ENCODE data around the gene PLTP. TPM values are rescaled to one million over a fixed set of nuclear protein-coding genes. Genes with fewer than 3 reads are reported as not detected.

The PLTP gene
- total and polyA plus RNA-seq, 2 of the 13 experiments (the other 11 are each of a cell fraction or from before 2014, with no cell fraction given): 16.9 to 28.6 TPM

- no TSS peak for BruUV-seq (replicated peaks)
- ATAC-seq: peak; percentile 15
- H3K4me2 ChIP-seq (ENCODE audit: low read depth, low read length): peak overlapping the region; percentile 68
- H2AFZ ChIP-seq (ENCODE audit: low read length): peak overlapping the region; percentile 24
- peaks cover 84% of the 10 kb centered on the region for H3K4me1 ChIP-seq (ENCODE audit: insufficient read depth, low read length)
- POLR2A ChIA-PET: interaction anchor here (1.0 to 6.0 kb wide), 13 partner anchors 10 to 98 kb away, joined by 3 to 100 read pairs (median 9); partner anchors contain the start of genes ACOT8, CTSA, NEURL2 and PCIF1
- H3K9me3 ChIP-seq (ENCODE audit: low read length): no peaks in the 10 kb centered on the region
- no peaks in the 10 kb centered on the region for H3K36me3 ChIP-seq (replicated peaks in 1 of 2; ENCODE audit: control insufficient read depth in 1 of 2, insufficient read depth in 2 of 2, low read length in 2 of 2)
- DNase-seq (ENCODE audit: low spot score): peak; percentile 66
- H3K27ac ChIP-seq (ENCODE audit: extremely low read length, insufficient read depth, low read length): no peak overlapping the region
- intact Hi-C loops (cut with micrococcal nuclease; ENCODE audit: unreplicated experiment): loop anchor here (2.0 kb wide), 1 partner anchor 16 kb away; no protein-coding TSS in a partner anchor
- H3K27me3 ChIP-seq (ENCODE audit: control insufficient read depth in 1 of 2, insufficient read depth in 2 of 2, low read length in 2 of 2): no peaks in the 10 kb centered on the region; a peak in 1 of 5 replicates
- in situ Hi-C loops (cut with HindIII; ENCODE audit: extremely low pct_ligation_motif_present, low pct_unique_long_range_greater_than_20kb): no loop called here
- H3K79me2 ChIP-seq (ENCODE audit: insufficient read depth, low read length): no peaks in the 10 kb centered on the region
- H4K20me1 ChIP-seq (ENCODE audit: insufficient read depth, low read length): no peaks in the 10 kb centered on the region
- peak overlapping the region in 2 of 3 experiments; percentile 20 to 52; a peak in 2 of 6 replicates for H3K4me3 ChIP-seq (replicated peaks in 1 of 3; ENCODE audit: insufficient read depth in 1 of 3, low read depth in 2 of 3, low read length in 3 of 3)
- peak overlapping the region; percentile 23; the same call in 1 of the 2 replicates for H3K9ac ChIP-seq (ENCODE audit: insufficient read depth, low read depth, low read length)
- FAIRE-seq: no peak
- 25% methylated on average over 21 of the region's 21 CpGs for WGBS (ENCODE audit: low lambda C conversion rate)
- CTCF ChIA-PET (ENCODE audit: low intra/inter-chr PET ratio, low total read pairs): no interaction called here
- TF ChIP-seq SMYD3 (CRISPR knock-in tag; IDR thresholded peaks at IDR 0.05) (0 out of 2 replicates have a peak, but pooled peaks have one; percentile 35), ZBTB1 (CRISPR knock-in tag; IDR thresholded peaks at IDR 0.05; ENCODE audit: borderline replicate concordance) (no peak), RARA (CRISPR knock-in tag; IDR thresholded peaks at IDR 0.05) (peak; percentile 72), ZNF12 (CRISPR knock-in tag; IDR thresholded peaks at IDR 0.05) (no peak), RAD21 (CRISPR knock-in tag; IDR thresholded peaks at IDR 0.05) (peak; percentile 25; the same call in 1 of the 2 replicates), SPEN (CRISPR knock-in tag; IDR thresholded peaks at IDR 0.05; ENCODE audit: low read depth) (peak; percentile 37; the same call in 1 of the 2 replicates), ZNF569 (CRISPR knock-in tag; IDR thresholded peaks at IDR 0.05; ENCODE audit: borderline replicate concordance) (no peak), ZNF572 (CRISPR knock-in tag; IDR thresholded peaks at IDR 0.05) (no peak), YY1 (IDR thresholded peaks at IDR 0.05; ENCODE audit: insufficient read depth, insufficient replicate concordance, low read depth, low read length) (no peak), SAFB2 (CRISPR knock-in tag; IDR thresholded peaks at IDR 0.05; ENCODE audit: borderline replicate concordance, low read depth) (no peak), SSRP1 (CRISPR knock-in tag; IDR thresholded peaks at IDR 0.05) (0 out of 2 replicates have a peak, but pooled peaks have one; percentile 39), HDAC1 (CRISPR knock-in tag; IDR thresholded peaks at IDR 0.05) (peak; percentile 40; the same call in 1 of the 2 replicates), NRL (CRISPR knock-in tag; IDR thresholded peaks at IDR 0.05; ENCODE audit: borderline replicate concordance) (peak; percentile 51; the same call in 1 of the 2 replicates), ZNF3 (CRISPR knock-in tag; IDR thresholded peaks at IDR 0.05) (no peak), ETS1 (CRISPR knock-in tag; IDR thresholded peaks at IDR 0.05) (no peak)
- TF ChIP-seq, protein P1, sequence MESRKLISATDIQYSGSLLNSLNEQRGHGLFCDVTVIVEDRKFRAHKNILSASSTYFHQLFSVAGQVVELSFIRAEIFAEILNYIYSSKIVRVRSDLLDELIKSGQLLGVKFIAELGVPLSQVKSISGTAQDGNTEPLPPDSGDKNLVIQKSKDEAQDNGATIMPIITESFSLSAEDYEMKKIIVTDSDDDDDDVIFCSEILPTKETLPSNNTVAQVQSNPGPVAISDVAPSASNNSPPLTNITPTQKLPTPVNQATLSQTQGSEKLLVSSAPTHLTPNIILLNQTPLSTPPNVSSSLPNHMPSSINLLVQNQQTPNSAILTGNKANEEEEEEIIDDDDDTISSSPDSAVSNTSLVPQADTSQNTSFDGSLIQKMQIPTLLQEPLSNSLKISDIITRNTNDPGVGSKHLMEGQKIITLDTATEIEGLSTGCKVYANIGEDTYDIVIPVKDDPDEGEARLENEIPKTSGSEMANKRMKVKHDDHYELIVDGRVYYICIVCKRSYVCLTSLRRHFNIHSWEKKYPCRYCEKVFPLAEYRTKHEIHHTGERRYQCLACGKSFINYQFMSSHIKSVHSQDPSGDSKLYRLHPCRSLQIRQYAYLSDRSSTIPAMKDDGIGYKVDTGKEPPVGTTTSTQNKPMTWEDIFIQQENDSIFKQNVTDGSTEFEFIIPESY (CRISPR knock-in tag; IDR thresholded peaks at IDR 0.05): 0 out of 2 replicates have a peak, but pooled peaks have one; percentile 23
- TF ChIP-seq, protein P2, sequence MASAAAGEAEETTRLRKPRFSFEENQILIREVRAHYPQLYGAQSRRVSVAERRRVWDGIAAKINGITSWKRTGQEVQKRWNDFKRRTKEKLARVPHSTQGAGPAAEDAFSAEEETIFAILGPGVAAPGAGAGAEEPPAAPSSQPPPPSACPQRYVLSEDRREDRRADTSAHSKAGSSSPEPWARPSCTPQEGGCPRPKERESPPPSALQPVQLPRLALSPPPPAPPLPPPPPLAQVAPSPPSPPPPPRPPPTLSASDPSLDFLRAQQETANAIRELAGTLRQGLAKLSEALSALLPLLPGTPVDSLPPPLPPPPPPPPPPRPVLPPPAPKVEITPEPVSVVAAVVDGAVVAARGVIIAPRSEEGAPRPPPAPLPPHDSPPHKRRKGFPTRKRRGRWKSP (CRISPR knock-in tag; IDR thresholded peaks at IDR 0.05): no peak
- TF ChIP-seq, protein P3, sequence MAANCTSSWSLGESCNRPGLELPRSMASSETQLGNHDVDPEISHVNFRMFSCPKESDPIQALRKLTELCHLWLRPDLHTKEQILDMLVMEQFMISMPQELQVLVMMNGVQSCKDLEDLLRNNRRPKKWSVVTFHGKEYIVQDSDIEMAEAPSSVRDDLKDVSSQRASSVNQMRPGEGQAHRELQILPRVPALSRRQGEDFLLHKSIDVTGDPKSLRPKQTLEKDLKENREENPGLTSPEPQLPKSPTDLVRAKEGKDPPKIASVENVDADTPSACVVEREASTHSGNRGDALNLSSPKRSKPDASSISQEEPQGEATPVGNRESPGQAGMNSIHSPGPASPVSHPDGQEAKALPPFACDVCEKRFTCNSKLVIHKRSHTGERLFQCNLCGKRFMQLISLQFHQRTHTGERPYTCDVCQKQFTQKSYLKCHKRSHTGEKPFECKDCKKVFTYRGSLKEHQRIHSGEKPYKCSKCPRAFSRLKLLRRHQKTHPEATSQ (CRISPR knock-in tag; IDR thresholded peaks at IDR 0.05; ENCODE audit: borderline replicate concordance): no peak
These were observed 12.7 kb upstream of the PLTP start for GRCh38 chr20:45924391-45925261.

Data from HepG2 (cell line).